Tibial nerve (tissue), 3 donors: ENCODE measurements around the gene ARHGAP33.
A peak's percentile ranks its signal among the peaks of the same experiment; 100 is the strongest.

Experiments
- POLR2A ChIP-seq, 2 donors: fragments of 450-650 bp; IDR thresholded peaks; one replicate each; pipeline ENCODE4 v1.6.1; 2017; ENCODE audit warnings: antibody characterized with exemption in 2 of 2, mild to moderate bottlenecking in 2 of 2, moderate library complexity in 2 of 2
- TF ChIP-seq, protein P1 (sequence below), 5 experiments: fragments of 200-600 bp in 3 of 5; fragments of 450-650 bp in 2 of 5; sonication (generic) in 3 of 5; IDR thresholded peaks; one replicate each; pipeline ENCODE4 v1.5.1; 2016 to 2019; ENCODE audit warnings: antibody characterized with exemption in 5 of 5, mild to moderate bottlenecking in 3 of 5, moderate library complexity in 2 of 5

DNA sequence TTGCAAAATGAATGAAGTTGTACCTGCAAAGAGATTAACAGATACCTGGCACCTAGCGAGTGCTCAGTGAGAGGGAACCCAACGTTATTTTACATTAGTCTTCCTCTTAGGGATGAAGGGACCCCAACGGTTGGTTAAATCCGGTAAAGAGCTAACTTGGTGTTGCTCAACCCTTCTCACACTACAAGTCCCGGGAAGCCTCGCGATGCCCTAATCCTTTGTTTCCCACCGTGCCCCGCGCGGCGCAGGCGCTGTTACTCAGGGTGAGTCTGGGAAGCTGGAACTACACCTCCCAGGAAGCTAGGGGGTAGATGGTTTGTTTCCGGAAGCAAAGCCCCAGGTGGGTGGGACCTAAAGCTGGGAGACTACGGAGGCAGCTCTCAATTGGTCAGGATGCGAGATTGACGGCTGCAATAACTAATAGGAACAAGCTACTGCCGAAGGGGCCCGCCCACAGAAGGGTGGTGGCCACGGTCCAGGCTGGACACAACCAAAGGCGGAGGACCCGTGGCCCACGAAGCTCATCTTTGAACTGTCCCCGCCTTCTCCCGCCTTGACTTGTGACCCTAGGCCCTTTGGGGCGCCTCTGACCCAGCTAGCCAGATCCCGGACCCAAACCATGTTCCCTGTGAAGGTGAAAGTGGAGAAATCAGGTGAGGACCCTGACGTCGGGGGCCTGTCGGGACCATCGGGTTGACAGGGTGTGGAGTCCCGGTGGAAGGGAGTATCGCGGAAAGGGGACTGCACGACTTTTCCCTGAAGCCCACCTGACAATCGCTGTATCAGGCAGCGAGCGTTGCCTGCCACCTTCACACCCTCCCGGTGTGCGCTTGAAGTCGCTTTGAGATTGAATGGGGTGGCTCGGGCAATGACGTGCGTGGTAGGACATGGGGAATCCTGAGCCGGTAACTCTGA, 27.0 kb upstream of the ARHGAP33 start, which contains the start of gene LIN37:
- TF ChIP-seq, protein P1, sequence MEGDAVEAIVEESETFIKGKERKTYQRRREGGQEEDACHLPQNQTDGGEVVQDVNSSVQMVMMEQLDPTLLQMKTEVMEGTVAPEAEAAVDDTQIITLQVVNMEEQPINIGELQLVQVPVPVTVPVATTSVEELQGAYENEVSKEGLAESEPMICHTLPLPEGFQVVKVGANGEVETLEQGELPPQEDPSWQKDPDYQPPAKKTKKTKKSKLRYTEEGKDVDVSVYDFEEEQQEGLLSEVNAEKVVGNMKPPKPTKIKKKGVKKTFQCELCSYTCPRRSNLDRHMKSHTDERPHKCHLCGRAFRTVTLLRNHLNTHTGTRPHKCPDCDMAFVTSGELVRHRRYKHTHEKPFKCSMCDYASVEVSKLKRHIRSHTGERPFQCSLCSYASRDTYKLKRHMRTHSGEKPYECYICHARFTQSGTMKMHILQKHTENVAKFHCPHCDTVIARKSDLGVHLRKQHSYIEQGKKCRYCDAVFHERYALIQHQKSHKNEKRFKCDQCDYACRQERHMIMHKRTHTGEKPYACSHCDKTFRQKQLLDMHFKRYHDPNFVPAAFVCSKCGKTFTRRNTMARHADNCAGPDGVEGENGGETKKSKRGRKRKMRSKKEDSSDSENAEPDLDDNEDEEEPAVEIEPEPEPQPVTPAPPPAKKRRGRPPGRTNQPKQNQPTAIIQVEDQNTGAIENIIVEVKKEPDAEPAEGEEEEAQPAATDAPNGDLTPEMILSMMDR (IDR thresholded peaks at IDR 0.05), result peak in 3 of 5 experiments; percentile 14 to 59 (median 42)
- TF ChIP-seq POLR2A (IDR thresholded peaks at IDR 0.05), result peak; percentile 79 to 97
